Fibroblast of pulmonary artery (primary cell): ENCODE measurements around the gene LDB2.

Source experiments
- DNase-seq: peaks from one replicate; pipeline ENCODE4 v3.0.0-alpha.2; 2010; ENCODE audit warnings: low read depth
- H3K4me3 ChIP-seq: replicated peaks from 2 replicates; pipeline ENCODE4 v1.5.1; 2011; ENCODE audit warnings: low read depth, mild to moderate bottlenecking, control low read depth, low read length, moderate library complexity
- TF ChIP-seq, protein P1 (sequence below): IDR thresholded peaks from 2 replicates; pipeline ENCODE4 v1.5.1; 2011; ENCODE audit warnings: mild to moderate bottlenecking, control low read depth, low read length, inconsistent platforms; ENCODE audit errors: missing control alignments

Gene LDB2

DNA sequence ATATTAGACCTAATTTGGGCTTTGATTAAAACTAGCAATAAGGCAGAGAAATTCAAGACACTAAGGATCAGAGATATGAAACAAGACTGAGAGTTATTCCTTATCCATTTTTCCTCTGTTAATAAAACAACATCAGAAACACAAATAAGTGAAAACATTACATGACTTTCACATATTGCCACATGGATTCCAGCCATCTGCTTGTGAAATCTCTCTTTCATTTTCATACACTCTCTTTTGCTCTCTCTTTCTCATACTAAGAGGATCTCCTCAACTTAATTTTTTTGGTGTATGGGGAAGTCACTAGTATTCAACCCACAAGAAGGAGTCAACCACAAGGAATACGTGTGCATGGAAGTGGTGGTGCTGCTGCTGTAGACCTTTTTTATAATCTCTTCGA, 183.0 kb downstream of the LDB2 start:
- peak; percentile 26 for DNase-seq
- TF ChIP-seq, protein P1, sequence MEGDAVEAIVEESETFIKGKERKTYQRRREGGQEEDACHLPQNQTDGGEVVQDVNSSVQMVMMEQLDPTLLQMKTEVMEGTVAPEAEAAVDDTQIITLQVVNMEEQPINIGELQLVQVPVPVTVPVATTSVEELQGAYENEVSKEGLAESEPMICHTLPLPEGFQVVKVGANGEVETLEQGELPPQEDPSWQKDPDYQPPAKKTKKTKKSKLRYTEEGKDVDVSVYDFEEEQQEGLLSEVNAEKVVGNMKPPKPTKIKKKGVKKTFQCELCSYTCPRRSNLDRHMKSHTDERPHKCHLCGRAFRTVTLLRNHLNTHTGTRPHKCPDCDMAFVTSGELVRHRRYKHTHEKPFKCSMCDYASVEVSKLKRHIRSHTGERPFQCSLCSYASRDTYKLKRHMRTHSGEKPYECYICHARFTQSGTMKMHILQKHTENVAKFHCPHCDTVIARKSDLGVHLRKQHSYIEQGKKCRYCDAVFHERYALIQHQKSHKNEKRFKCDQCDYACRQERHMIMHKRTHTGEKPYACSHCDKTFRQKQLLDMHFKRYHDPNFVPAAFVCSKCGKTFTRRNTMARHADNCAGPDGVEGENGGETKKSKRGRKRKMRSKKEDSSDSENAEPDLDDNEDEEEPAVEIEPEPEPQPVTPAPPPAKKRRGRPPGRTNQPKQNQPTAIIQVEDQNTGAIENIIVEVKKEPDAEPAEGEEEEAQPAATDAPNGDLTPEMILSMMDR, result no peak
- H3K4me3 ChIP-seq, result no peak overlapping the region

DNA sequence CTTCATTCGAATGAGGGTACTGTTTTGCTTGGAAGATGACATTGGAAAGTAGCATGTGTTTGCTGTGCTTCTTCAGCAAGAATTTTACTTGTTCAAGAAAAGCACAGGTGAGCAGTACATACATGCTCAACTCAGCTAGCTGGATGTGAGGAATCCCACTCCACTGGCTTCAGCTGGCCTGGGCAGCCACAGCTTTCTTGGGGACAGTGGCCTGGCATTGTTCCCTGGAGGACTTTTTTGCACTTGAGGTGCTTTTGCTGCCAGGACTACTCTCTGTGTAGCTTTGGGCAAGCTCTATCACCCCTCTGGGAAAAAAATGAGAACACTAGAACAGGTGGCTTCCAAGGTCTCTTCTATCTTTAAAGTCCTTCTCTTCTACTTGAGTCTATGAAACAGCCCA, 184.3 kb downstream of the LDB2 start:
- no peak for DNase-seq
- no peak overlapping the region for H3K4me3 ChIP-seq
- TF ChIP-seq, protein P1, result no peak

- TF ChIP-seq, protein P1, result no peak
- no peak overlapping the region for H3K4me3 ChIP-seq
Measured at GRCh38 chr4:16713696-16714095, 184.7 kb downstream of the LDB2 start.

GRCh38 chr4:16713271-16713670, 185.2 kb downstream of the LDB2 start:
- TF ChIP-seq, protein P1, result no peak
- DNase-seq, result no peak
- H3K4me3 ChIP-seq, result no peak overlapping the region

More at GRCh38 chr4:16713696-16714095, 184.7 kb downstream of the LDB2 start:
- no peak for DNase-seq

- H3K4me3 ChIP-seq, result no peak overlapping the region
- TF ChIP-seq, protein P1, result no peak
- no peak for DNase-seq
Measured at GRCh38 chr4:16710198-16710597, 188.2 kb downstream of the LDB2 start.

DNA sequence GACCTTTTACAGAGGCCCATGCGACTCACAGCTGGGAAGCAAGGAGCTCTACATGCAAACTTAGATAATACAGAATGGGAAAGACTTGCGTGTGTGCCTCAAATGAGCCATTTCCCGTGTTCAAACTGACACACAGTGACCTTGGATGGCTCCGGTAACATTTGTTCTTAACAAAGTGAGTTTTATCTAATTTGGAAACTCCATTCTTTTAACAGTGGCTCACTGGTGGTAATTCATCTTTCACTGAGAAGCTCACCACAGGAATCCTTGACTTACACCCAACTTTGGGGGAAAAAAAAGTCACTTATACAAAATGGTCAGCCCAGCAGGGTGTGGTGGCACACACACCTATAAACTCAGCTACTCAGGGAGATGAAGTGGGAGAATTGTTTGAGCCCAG, 190.6 kb downstream of the LDB2 start:
- DNase-seq, result peak; percentile 73
- no peak overlapping the region for H3K4me3 ChIP-seq
- TF ChIP-seq, protein P1, result no peak

- TF ChIP-seq, protein P1, result no peak
- H3K4me3 ChIP-seq, result no peak overlapping the region
- no peak for DNase-seq
Measured at GRCh38 chr4:16706251-16706650, 192.2 kb downstream of the LDB2 start.
